ENCODE results near the gene MAP3K5.

GRCh38 chr6:136669299-136669699, 123.0 kb downstream of the MAP3K5 start:
- TF ChIP-seq CTCF (IDR thresholded peaks at IDR 0.05) (no peak), POLR2A (IDR thresholded peaks at IDR 0.05) (no peak)
